Mononuclear cell (primary cell): ENCODE measurements around the gene RAB14. TPM values are rescaled to one million over a fixed set of nuclear protein-coding genes. Genes with fewer than 3 reads are reported as not detected.

Source experiments
- H3K27me3 ChIP-seq: 2 replicates; pipeline ENCODE4 v1.6.0; 2011; ENCODE audit warnings: low read length, control low read depth; ENCODE audit not compliant: insufficient read depth
- H3K4me1 ChIP-seq: 2 replicates; pipeline ENCODE4 v1.5.1; 2011; ENCODE audit warnings: mild to moderate bottlenecking, low read length, control low read depth; ENCODE audit not compliant: insufficient read depth
- H3K4me3 ChIP-seq: 2 replicates; pipeline ENCODE4 v1.5.1; 2011; ENCODE audit warnings: mild to moderate bottlenecking, low read length, moderate library complexity
- H3K9me3 ChIP-seq: 2 replicates; pipeline ENCODE4 v1.5.1; 2011; ENCODE audit warnings: low read depth, mild to moderate bottlenecking, control low read depth, low read length
- total RNA-seq: library from RNA; depleted of rRNA; stranded (reverse); fragments of >200 nt; gene quantifications from one replicate; pipeline ENCODE4 v1.2.3, GENCODE V29; 2012

The RAB14 gene
- total RNA-seq, 1 donor, result 49.7 TPM

- H3K9me3 ChIP-seq, result no peaks in the 10 kb centered on the region
- H3K27me3 ChIP-seq, result no peaks in the 10 kb centered on the region
- peaks cover 10% of the 10 kb centered on the region for H3K4me1 ChIP-seq
- no peak overlapping the region for H3K4me3 ChIP-seq
Observed at GRCh38 chr9:121227862-121228261, 26.2 kb upstream of the RAB14 start.

- H3K4me1 ChIP-seq, result peaks cover 18% of the 10 kb centered on the region
- H3K4me3 ChIP-seq, result no peak overlapping the region
- no peaks in the 10 kb centered on the region for H3K27me3 ChIP-seq
- H3K9me3 ChIP-seq, result no peaks in the 10 kb centered on the region
Observed at GRCh38 chr9:121226175-121226574, 24.5 kb upstream of the RAB14 start.

GRCh38 chr9:121225240-121225639 lies 23.6 kb upstream of the RAB14 start:
- Histone ChIP-seq H3K9me3 (no peaks in the 10 kb centered on the region), H3K4me3 (no peak overlapping the region), H3K4me1 (peaks cover 20% of the 10 kb centered on the region), H3K27me3 (no peaks in the 10 kb centered on the region)

GRCh38 chr9:121222524-121223171 lies 21.0 kb upstream of the RAB14 start:
- Histone ChIP-seq H3K4me1 (peaks cover 13% of the 10 kb centered on the region), H3K4me3 (no peak overlapping the region), H3K27me3 (no peaks in the 10 kb centered on the region), H3K9me3 (no peaks in the 10 kb centered on the region)

GRCh38 chr9:121221664-121222055 lies 20.0 kb upstream of the RAB14 start:
- H3K4me1 ChIP-seq, result peaks cover 16% of the 10 kb centered on the region
- no peaks in the 10 kb centered on the region for H3K9me3 ChIP-seq
- H3K27me3 ChIP-seq, result no peaks in the 10 kb centered on the region
- no peak overlapping the region for H3K4me3 ChIP-seq

- no peak overlapping the region for H3K4me3 ChIP-seq
- peaks cover 21% of the 10 kb centered on the region for H3K4me1 ChIP-seq
- H3K27me3 ChIP-seq, result no peaks in the 10 kb centered on the region
- no peaks in the 10 kb centered on the region for H3K9me3 ChIP-seq
Observed at GRCh38 chr9:121220996-121221663, 19.5 kb upstream of the RAB14 start.

- Histone ChIP-seq H3K27me3 (no peaks in the 10 kb centered on the region), H3K4me1 (peaks cover 23% of the 10 kb centered on the region), H3K4me3 (no peak overlapping the region), H3K9me3 (no peaks in the 10 kb centered on the region)
Observed at GRCh38 chr9:121219530-121219929, 17.9 kb upstream of the RAB14 start.

- Histone ChIP-seq H3K9me3 (no peaks in the 10 kb centered on the region), H3K4me1 (peaks cover 28% of the 10 kb centered on the region), H3K27me3 (no peaks in the 10 kb centered on the region), H3K4me3 (no peak overlapping the region)
Observed at GRCh38 chr9:121218357-121219027, 16.8 kb upstream of the RAB14 start.

GRCh38 chr9:121217609-121218292 lies 16.1 kb upstream of the RAB14 start:
- H3K4me1 ChIP-seq, result peaks cover 34% of the 10 kb centered on the region
- no peaks in the 10 kb centered on the region for H3K9me3 ChIP-seq
- no peak overlapping the region for H3K4me3 ChIP-seq
- H3K27me3 ChIP-seq, result no peaks in the 10 kb centered on the region

- no peaks in the 10 kb centered on the region for H3K9me3 ChIP-seq
- peaks cover 31% of the 10 kb centered on the region for H3K4me1 ChIP-seq
- no peak overlapping the region for H3K4me3 ChIP-seq
- H3K27me3 ChIP-seq, result no peaks in the 10 kb centered on the region
Observed at GRCh38 chr9:121216271-121216805, 14.7 kb upstream of the RAB14 start.

GRCh38 chr9:121214005-121214404 lies 12.3 kb upstream of the RAB14 start:
- Histone ChIP-seq H3K4me3 (no peak overlapping the region), H3K27me3 (no peaks in the 10 kb centered on the region), H3K9me3 (no peaks in the 10 kb centered on the region), H3K4me1 (peaks cover 25% of the 10 kb centered on the region)

GRCh38 chr9:121213136-121213806 lies 11.6 kb upstream of the RAB14 start:
- H3K4me3 ChIP-seq, result no peak overlapping the region
- H3K4me1 ChIP-seq, result peaks cover 31% of the 10 kb centered on the region
- no peaks in the 10 kb centered on the region for H3K9me3 ChIP-seq
- no peaks in the 10 kb centered on the region for H3K27me3 ChIP-seq

- Histone ChIP-seq H3K27me3 (no peaks in the 10 kb centered on the region), H3K4me3 (no peak overlapping the region), H3K4me1 (peaks cover 40% of the 10 kb centered on the region), H3K9me3 (no peaks in the 10 kb centered on the region)
Observed at GRCh38 chr9:121210536-121210935, 8.9 kb upstream of the RAB14 start.

- H3K4me3 ChIP-seq, result no peak overlapping the region
- no peaks in the 10 kb centered on the region for H3K9me3 ChIP-seq
Observed at GRCh38 chr9:121207371-121207940, 5.8 kb upstream of the RAB14 start.

More at GRCh38 chr9:121207371-121207940, 5.8 kb upstream of the RAB14 start:
- Histone ChIP-seq H3K4me1 (peaks cover 26% of the 10 kb centered on the region), H3K27me3 (no peaks in the 10 kb centered on the region)
